ENCODE measurements around the gene H3-3A.

Gene H3-3A

GRCh38 chr1:226066415-226067078, 4.0 kb downstream of the H3-3A start:
- peak; percentile 33 for DNase-seq (ENCODE audit: low read depth)
- TF ChIP-seq CTCF (conservative IDR thresholded peaks at IDR 0.05; ENCODE audit: control insufficient read depth, insufficient read depth, low read depth, low read length): no peak
- H3K4me3 ChIP-seq (ENCODE audit: control insufficient read depth, low read depth, low read length): no peak overlapping the region

GRCh38 chr1:226069811-226070489, 7.4 kb downstream of the H3-3A start:
- no peak overlapping the region for H3K4me3 ChIP-seq (ENCODE audit: control insufficient read depth, low read depth, low read length)
- DNase-seq (ENCODE audit: low read depth): no peak
- TF ChIP-seq CTCF (conservative IDR thresholded peaks at IDR 0.05; ENCODE audit: control insufficient read depth, insufficient read depth, low read depth, low read length): no peak

DNA sequence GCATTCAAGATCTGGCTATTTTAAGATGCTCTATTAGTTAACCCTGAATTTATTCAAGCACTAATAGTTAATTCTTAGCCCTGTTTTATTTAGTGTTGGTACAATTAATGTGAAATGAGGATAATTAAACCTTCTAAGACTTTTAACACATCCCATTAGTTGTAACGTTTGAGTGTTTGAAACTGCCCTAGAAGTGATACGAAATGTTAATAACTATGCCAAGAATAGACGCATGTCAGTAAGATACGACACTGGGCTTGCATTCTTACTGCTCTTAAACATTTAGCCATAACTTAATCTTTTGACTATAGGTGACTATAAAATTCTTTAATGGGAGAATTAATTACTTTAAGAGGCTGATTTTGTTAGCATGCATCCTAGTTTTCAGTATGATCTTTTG, 9.8 kb downstream of the H3-3A start:
- H3K4me3 ChIP-seq (ENCODE audit: control insufficient read depth, low read depth, low read length): no peak overlapping the region
- TF ChIP-seq CTCF (conservative IDR thresholded peaks at IDR 0.05; ENCODE audit: control insufficient read depth, insufficient read depth, low read depth, low read length): no peak
- no peak for DNase-seq (ENCODE audit: low read depth)

DNA sequence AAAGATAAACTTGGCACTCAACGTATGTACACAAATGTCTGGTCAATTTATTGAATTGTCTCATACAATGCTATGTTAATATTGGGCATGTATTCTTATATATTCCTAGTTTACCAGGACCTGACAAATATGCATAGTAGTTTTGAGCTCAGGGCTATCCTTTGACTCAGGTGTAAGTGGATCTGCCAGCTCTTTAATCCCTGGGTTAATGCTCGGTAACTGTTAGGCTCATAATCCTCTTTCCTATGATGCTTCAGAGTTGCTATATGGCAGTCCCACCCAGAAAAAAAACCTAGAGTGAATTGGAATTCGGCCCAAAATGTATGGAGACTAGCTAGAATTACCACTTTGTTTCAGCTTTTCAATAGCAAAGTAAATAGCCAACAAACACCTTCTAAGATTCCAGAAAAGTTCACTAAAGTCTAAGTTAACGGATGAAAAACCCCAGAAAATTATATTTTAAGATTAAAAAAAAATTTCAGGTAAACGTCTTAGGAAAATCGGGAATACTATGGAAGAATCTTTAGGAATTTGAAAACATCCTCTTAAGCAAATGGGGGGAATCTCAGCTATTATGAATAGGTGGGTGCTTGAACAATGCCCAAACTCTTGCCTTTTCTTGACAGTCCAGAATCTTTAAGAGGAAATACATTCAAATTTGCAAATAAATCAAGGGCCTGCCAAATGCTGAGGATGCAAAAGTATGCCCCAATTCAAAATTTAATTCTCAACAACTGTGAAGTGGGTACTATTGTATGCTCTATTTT, 10.9 kb downstream of the H3-3A start:
- TF ChIP-seq CTCF (conservative IDR thresholded peaks at IDR 0.05; ENCODE audit: control insufficient read depth, insufficient read depth, low read depth, low read length): no peak
- no peak for DNase-seq (ENCODE audit: low read depth)

GRCh38 chr1:226074046-226074445, 11.5 kb downstream of the H3-3A start:
- no peak for TF ChIP-seq CTCF (conservative IDR thresholded peaks at IDR 0.05; ENCODE audit: control insufficient read depth, insufficient read depth, low read depth, low read length)
- no peak overlapping the region for H3K4me3 ChIP-seq (ENCODE audit: control insufficient read depth, low read depth, low read length)

More for the DNA sequence above, 10.9 kb downstream of the H3-3A start:
- no peak overlapping the region for H3K4me3 ChIP-seq (ENCODE audit: control insufficient read depth, low read depth, low read length)

GRCh38 chr1:226076378-226076777, 13.9 kb downstream of the H3-3A start:
- DNase-seq (ENCODE audit: low read depth): no peak
- no peak for TF ChIP-seq CTCF (conservative IDR thresholded peaks at IDR 0.05; ENCODE audit: control insufficient read depth, insufficient read depth, low read depth, low read length)
- H3K4me3 ChIP-seq (ENCODE audit: control insufficient read depth, low read depth, low read length): no peak overlapping the region

More at GRCh38 chr1:226074046-226074445, 11.5 kb downstream of the H3-3A start:
- no peak for DNase-seq (ENCODE audit: low read depth)

Measured in fibroblast of mammary gland (primary cell).